Measurements from ENCODE around the gene CDC42EP5. TPM values are rescaled to one million over a fixed set of nuclear protein-coding genes. Genes with fewer than 3 reads are reported as not detected.

The CDC42EP5 gene
- total RNA-seq, 2 experiments from 2014 or later = not detected

- POLR2A ChIA-PET = no interaction called here
- H3K36me3 Mint-ChIP-seq (ENCODE audit: low read depth) = peaks cover 95% of the 10 kb centered on the region
- TF ChIP-seq CTCF (IDR thresholded peaks at IDR 0.05) = no peak
Measured at GRCh38 chr19:54455786-54456422, 17.2 kb downstream of the CDC42EP5 start.

GRCh38 chr19:54454781-54455675 is 18.1 kb downstream of the CDC42EP5 start:
- Mint-ChIP-seq H3K9me3 (no peaks in the 10 kb centered on the region), H3K27me3 (no peaks in the 10 kb centered on the region), H3K36me3 (ENCODE audit: low read depth) (peaks cover 99% of the 10 kb centered on the region), H3K4me1 (ENCODE audit: low read depth) (peaks cover 45% of the 10 kb centered on the region), H3K4me3 (peak overlapping the region; percentile 15), H3K27ac (peak overlapping the region; percentile 27)
- intact Hi-C loops (cut with DNase I, micrococcal nuclease) = loop anchor here in 1 of 2 experiments (5.0 kb wide), 1 partner anchor 637 kb away; no protein-coding TSS in a partner anchor
- TF ChIP-seq CTCF (IDR thresholded peaks at IDR 0.05) = no peak
- H3K36me3 ChIP-seq (ENCODE audit: insufficient read depth, low read length) = peaks cover 98% of the 10 kb centered on the region
- no peaks in the 10 kb centered on the region for H3K27me3 ChIP-seq (ENCODE audit: control insufficient read depth in 1 of 2, insufficient read depth in 2 of 2, low read length in 2 of 2)
- peaks cover 42% of the 10 kb centered on the region for H3K4me1 ChIP-seq (ENCODE audit: insufficient read depth, low read length)
- DNase-seq = peak in 1 of 14 experiments; percentile 31
- ChIA-PET CTCF (no interaction called here), POLR2A (interaction anchor here (1.8 kb wide), 1 partner anchor 7 kb away, joined by 5 read pairs; no protein-coding TSS in a partner anchor)
- no peak overlapping the region for H3K27ac ChIP-seq (ENCODE audit: low read depth in 1 of 2, low read length in 2 of 2)
- no peaks in the 10 kb centered on the region for H3K9me3 ChIP-seq (ENCODE audit: control insufficient read depth in 1 of 2, insufficient read depth in 1 of 2, low read length in 2 of 2)
- no peak for ATAC-seq (ENCODE audit: poor library complexity)
- no peak overlapping the region for H3K4me3 ChIP-seq (ENCODE audit: low read length)

More at GRCh38 chr19:54455786-54456422, 17.2 kb downstream of the CDC42EP5 start:
- peaks cover 38% of the 10 kb centered on the region for H3K4me1 ChIP-seq (ENCODE audit: insufficient read depth, low read length)
- DNase-seq (peak in 1 of 14 experiments; percentile 31), ATAC-seq (ENCODE audit: poor library complexity) (no peak)
- H3K4me3 Mint-ChIP-seq = peak overlapping the region; percentile 20
- intact Hi-C loops (cut with DNase I, micrococcal nuclease) = loop anchor here in 1 of 2 experiments (5.0 kb wide), 1 partner anchor 636 kb away; no protein-coding TSS in a partner anchor
- H3K9me3 Mint-ChIP-seq = no peaks in the 10 kb centered on the region
- CTCF ChIA-PET = no interaction called here
- H3K27me3 ChIP-seq (ENCODE audit: control insufficient read depth in 1 of 2, insufficient read depth in 2 of 2, low read length in 2 of 2) = no peaks in the 10 kb centered on the region
- H3K36me3 ChIP-seq (ENCODE audit: insufficient read depth, low read length) = peaks cover 98% of the 10 kb centered on the region
- H3K27me3 Mint-ChIP-seq = no peaks in the 10 kb centered on the region
- H3K27ac ChIP-seq (ENCODE audit: low read depth in 1 of 2, low read length in 2 of 2) = no peak overlapping the region
- no peaks in the 10 kb centered on the region for H3K9me3 ChIP-seq (ENCODE audit: control insufficient read depth in 1 of 2, insufficient read depth in 1 of 2, low read length in 2 of 2)
- peaks cover 36% of the 10 kb centered on the region for H3K4me1 Mint-ChIP-seq (ENCODE audit: low read depth)
- peak overlapping the region; percentile 27 for H3K27ac Mint-ChIP-seq
- no peak overlapping the region for H3K4me3 ChIP-seq (ENCODE audit: low read length)

GRCh38 chr19:54453921-54454780 is 18.9 kb downstream of the CDC42EP5 start:
- ATAC-seq (ENCODE audit: poor library complexity) (no peak), DNase-seq (peak in 1 of 14 experiments; percentile 26)
- POLR2A ChIA-PET = interaction anchor here (1.8 kb wide), 1 partner anchor 8 kb away, joined by 5 read pairs; no protein-coding TSS in a partner anchor
- Histone ChIP-seq H3K9me3 (ENCODE audit: control insufficient read depth in 1 of 2, insufficient read depth in 1 of 2, low read length in 2 of 2) (no peaks in the 10 kb centered on the region), H3K4me1 (ENCODE audit: insufficient read depth, low read length) (peaks cover 40% of the 10 kb centered on the region), H3K27ac (ENCODE audit: low read depth in 1 of 2, low read length in 2 of 2) (no peak overlapping the region), H3K36me3 (ENCODE audit: insufficient read depth, low read length) (peaks cover 89% of the 10 kb centered on the region), H3K27me3 (ENCODE audit: control insufficient read depth in 1 of 2, insufficient read depth in 2 of 2, low read length in 2 of 2) (no peaks in the 10 kb centered on the region), H3K4me3 (ENCODE audit: low read length) (no peak overlapping the region)
- Mint-ChIP-seq H3K4me1 (ENCODE audit: low read depth) (peaks cover 44% of the 10 kb centered on the region), H3K9me3 (no peaks in the 10 kb centered on the region), H3K4me3 (no peak overlapping the region), H3K27me3 (no peaks in the 10 kb centered on the region), H3K36me3 (ENCODE audit: low read depth) (peaks cover 97% of the 10 kb centered on the region), H3K27ac (peak overlapping the region; percentile 75)
- intact Hi-C loops (cut with DNase I, micrococcal nuclease) = no loop called here
- TF ChIP-seq CTCF (IDR thresholded peaks at IDR 0.05) = no peak
- CTCF ChIA-PET = no interaction called here
